HepG2 (cell line): Measurements from ENCODE around the gene UNC13D. TPM values are rescaled to one million over a fixed set of nuclear protein-coding genes. Genes with fewer than 3 reads are reported as not detected.

Experiments used
- ARNT2 ChIP-seq: sonication (generic); formaldehyde crosslinking; IDR thresholded peaks from 2 replicates; pipeline ENCODE4 v1.8.0; 2022; ENCODE audit warnings: mild to moderate bottlenecking, low read depth, missing genetic modification reagents, moderate library complexity
- GPBP1L1 ChIP-seq: sonication (generic); formaldehyde crosslinking; IDR thresholded peaks from 2 replicates; pipeline ENCODE4 v1.5.0; 2020; ENCODE audit warnings: mild to moderate bottlenecking, missing genetic modification reagents
- HES4 ChIP-seq: sonication (generic); formaldehyde crosslinking; IDR thresholded peaks from 2 replicates; pipeline ENCODE4 v1.9.0; 2021; ENCODE audit warnings: mild to moderate bottlenecking, missing genetic modification reagents, borderline replicate concordance
- HINFP ChIP-seq: sonication (generic); formaldehyde crosslinking; IDR thresholded peaks from 2 replicates; pipeline ENCODE4 v1.4.0; 2020; ENCODE audit warnings: low read depth, mild to moderate bottlenecking, missing genetic modification reagents
- HNF1B ChIP-seq: sonication (generic); formaldehyde crosslinking; IDR thresholded peaks from 2 replicates; pipeline ENCODE4 v1.5.1; 2020; ENCODE audit warnings: mild to moderate bottlenecking, moderate library complexity, missing genetic modification reagents
- HOXA3 ChIP-seq: sonication (generic); formaldehyde crosslinking; IDR thresholded peaks from 2 replicates; pipeline ENCODE4 v1.5.0; 2020; ENCODE audit warnings: missing genetic modification reagents
- MEIS1 ChIP-seq: sonication (generic); formaldehyde crosslinking; IDR thresholded peaks from 2 replicates; pipeline ENCODE4 v1.9.0; 2021; ENCODE audit warnings: mild to moderate bottlenecking, missing genetic modification reagents, moderate library complexity, borderline replicate concordance
- MEIS2 ChIP-seq: sonication (generic); formaldehyde crosslinking; IDR thresholded peaks from 2 replicates; pipeline ENCODE4 v1.9.0; 2021; ENCODE audit warnings: mild to moderate bottlenecking, missing genetic modification reagents
- MLX ChIP-seq: IDR thresholded peaks from 2 replicates; pipeline ENCODE4 v1.6.1; 2016
- PPARG ChIP-seq: conservative IDR thresholded peaks from 2 replicates; pipeline ENCODE4 v1.6.1; 2016; ENCODE audit warnings: missing biosample characterization, missing genetic modification reagents
- RARA ChIP-seq: IDR thresholded peaks from 2 replicates; pipeline ENCODE4 v1.6.1; 2016; ENCODE audit warnings: missing genetic modification reagents, missing compliant biosample characterization
- SIX4 ChIP-seq: sonication (generic); formaldehyde crosslinking; IDR thresholded peaks from 2 replicates; pipeline ENCODE4 v1.4.0; 2020; ENCODE audit warnings: missing genetic modification reagents
- SMAD1 ChIP-seq: sonication (generic); formaldehyde crosslinking; IDR thresholded peaks from 2 replicates; pipeline ENCODE4 v1.4.0; 2020; ENCODE audit warnings: missing genetic modification reagents, low read depth, mild to moderate bottlenecking, borderline replicate concordance
- SNRNP70 ChIP-seq: fragments of 200-400 bp; formaldehyde crosslinking; IDR thresholded peaks from 2 replicates; pipeline ENCODE4 v1.6.1; 2017; ENCODE audit warnings: mild to moderate bottlenecking, low read depth, low read length, moderate library complexity
- WIZ ChIP-seq: sonication (generic); formaldehyde crosslinking; IDR thresholded peaks from 2 replicates; pipeline ENCODE4 v1.5.1; 2020; ENCODE audit warnings: mild to moderate bottlenecking, missing genetic modification reagents
- YEATS4 ChIP-seq: sonication (generic); formaldehyde crosslinking; IDR thresholded peaks from 2 replicates; pipeline ENCODE4 v1.4.0; 2020; ENCODE audit warnings: missing genetic modification reagents, borderline replicate concordance
- ZEB1 ChIP-seq: IDR thresholded peaks from 2 replicates; pipeline ENCODE4 v1.6.1; 2012; ENCODE audit warnings: mild to moderate bottlenecking, low read depth, inconsistent platforms; ENCODE audit not compliant: insufficient replicate concordance
- ZNF33B ChIP-seq: sonication (generic); formaldehyde crosslinking; IDR thresholded peaks from 2 replicates; pipeline ENCODE4 v1.5.1; 2020; ENCODE audit warnings: mild to moderate bottlenecking, missing genetic modification reagents
- ZNF556 ChIP-seq: sonication (generic); formaldehyde crosslinking; IDR thresholded peaks from 2 replicates; pipeline ENCODE4 v1.4.0; 2020; ENCODE audit warnings: mild to moderate bottlenecking, missing genetic modification reagents, borderline replicate concordance
- ZNF773 ChIP-seq: sonication (generic); formaldehyde crosslinking; IDR thresholded peaks from 2 replicates; pipeline ENCODE4 v1.4.0; 2020; ENCODE audit warnings: missing genetic modification reagents, borderline replicate concordance
- ZNF800 ChIP-seq: sonication (generic); formaldehyde crosslinking; IDR thresholded peaks from 2 replicates; pipeline ENCODE4 v1.4.0; 2020; ENCODE audit warnings: missing genetic modification reagents
- polyA plus RNA-seq, 8 experiments: library from polyadenylated mRNA; depleted of rRNA in 3 of 8; stranded (reverse) in 7 of 8; unstranded in 1 of 8; fragments of >200 nt; fragmentation: Illumina TruSeq in 4 of 8; extraction: Trizol in 4 of 8; gene quantifications; 2 replicates each; pipeline versions ENCODE4 v1.2.1 to v1.2.3, GENCODE V29; 2011 to 2016; ENCODE audit warnings: low read depth in 4 of 8, missing spikeins in 1 of 8, mixed read lengths in 1 of 8; ENCODE audit not compliant: insufficient read depth in 1 of 8
- total RNA-seq, 5 experiments: library from RNA; depleted of rRNA; stranded (reverse); fragments of >200 nt; fragmentation: Illumina TruSeq; extraction: Trizol; gene quantifications; 2 replicates each; pipeline ENCODE4 v1.2.3, GENCODE V29; 2016; ENCODE audit warnings: low read depth in 1 of 5

Gene UNC13D
- total and polyA plus RNA-seq, 2 of the 13 experiments (the other 11 are each of a cell fraction or from before 2014, with no cell fraction given), result 29.7 to 42.7 TPM

GRCh38 chr17:75869282-75870141 lies 25.3 kb upstream of the UNC13D start (continued):
- TF ChIP-seq HES4 (CRISPR knock-in tag) (0 out of 2 replicates have a peak, but pooled peaks have one; percentile 18), HINFP (peak; percentile 54; the same call in 1 of the 2 replicates), ZNF800 (peak; percentile 56; the same call in 1 of the 2 replicates), ZNF556 (CRISPR knock-in tag) (no peak), MEIS1 (0 out of 2 replicates have a peak, but pooled peaks have one; percentile 29), ZNF33B (CRISPR knock-in tag) (peak; percentile 14; the same call in 1 of the 2 replicates), HOXA3 (CRISPR knock-in tag) (peak; percentile 77; the same call in 1 of the 2 replicates), SNRNP70 (no peak), RARA (peak; percentile 74), YEATS4 (CRISPR knock-in tag) (peak; percentile 74), PPARG (CRISPR knock-in tag) (peak; percentile 70), ZNF773 (CRISPR knock-in tag) (peak; percentile 86; the same call in 1 of the 2 replicates), WIZ (CRISPR knock-in tag) (0 out of 2 replicates have a peak, but pooled peaks have one; percentile 52), ARNT2 (CRISPR knock-in tag) (peak; percentile 76), SMAD1 (CRISPR knock-in tag) (0 out of 2 replicates have a peak, but pooled peaks have one; percentile 49), ZEB1 (no peak), MLX (CRISPR knock-in tag) (0 out of 2 replicates have a peak, but pooled peaks have one; percentile 14), GPBP1L1 (CRISPR knock-in tag) (no peak), HNF1B (CRISPR knock-in tag) (peak; percentile 53; the same call in 1 of the 2 replicates), SIX4 (CRISPR knock-in tag) (peak; percentile 82), MEIS2 (0 out of 2 replicates have a peak, but pooled peaks have one; percentile 32)
